Ovary (tissue), 9 donors: ENCODE results near the gene FUT4. TPM values are rescaled to one million over a fixed set of nuclear protein-coding genes. Genes with fewer than 3 reads are reported as not detected.

Experiments
- DNase-seq, 5 donors: peaks; one replicate each; pipeline ENCODE4 v3.0.0-alpha.2; 2019 to 2020
- H3K27ac ChIP-seq, 2 donors: fragments of 200-600 bp; one replicate each; pipeline versions ENCODE4 v1.5.1 to v1.8.0; 2019 to 2022
- H3K27me3 ChIP-seq: fragments of 200-600 bp; one replicate; pipeline ENCODE4 v1.8.0; 2022
- H3K36me3 ChIP-seq: fragments of 200-600 bp; sonication (generic); one replicate; pipeline ENCODE4 v1.5.1; 2019
- H3K4me1 ChIP-seq: one replicate; pipeline ENCODE4 v1.8.1; 2013; ENCODE audit warnings: mild to moderate bottlenecking, moderate library complexity; ENCODE audit not compliant: insufficient read depth
- H3K4me3 ChIP-seq: fragments of 200-600 bp; sonication (generic); one replicate; pipeline ENCODE4 v1.5.1; 2017
- H3K9me3 ChIP-seq, 2 donors: fragments of 200-600 bp in 1 of 2; sonication (generic) in 1 of 2; one replicate each; pipeline versions ENCODE4 v1.5.1 to v1.8.1; 2013 to 2019; ENCODE audit warnings: mild to moderate bottlenecking in 1 of 2, moderate library complexity in 1 of 2
- CTCF ChIP-seq, 3 donors: fragments of 450-650 bp in 2 of 3; fragments of 200-600 bp in 1 of 3; IDR thresholded peaks; one replicate each; pipeline versions ENCODE4 v1.5.1 to v1.8.0; 2016 to 2022; ENCODE audit warnings: antibody characterized with exemption in 3 of 3, mild to moderate bottlenecking in 1 of 3
- EP300 ChIP-seq: sonication (generic); formaldehyde crosslinking; IDR thresholded peaks from one replicate; pipeline ENCODE4 v1.6.1; 2017; ENCODE audit warnings: antibody characterized with exemption
- POLR2A ChIP-seq: fragments of 450-650 bp; IDR thresholded peaks from one replicate; pipeline ENCODE4 v1.6.1; 2017; ENCODE audit warnings: antibody characterized with exemption, mild to moderate bottlenecking, moderate library complexity
- WGBS, 3 donors: extraction: QIAGEN DNeasy Blood & Tissue Kit in 1 of 3; methylation state at CpG; one replicate each; pipeline versions ENCODE4 v1.1.5 to v1.1.7; 2013 to 2017; 5-methylcytosine and 5-hydroxymethylcytosine counted together
- intact Hi-C, 4 donors: fragments of 100-400 bp; cut with DNase I; formaldehyde crosslinking; loops; one replicate each; pipeline versions ENCODE4 v1.11.0 to v1.15.1; 2022 to 2023
- polyA plus RNA-seq, 2 donors: library from polyadenylated mRNA; stranded (reverse); fragments of 200-250 nt in 1 of 2; fragments of 350-450 nt in 1 of 2; fragmentation: Illumina TruSeq in 1 of 2; extraction: RNeasy Lipid Tissue Mini Kit (QIAGEN cat#74804) in 1 of 2; gene quantifications; one replicate each; pipeline ENCODE4 v1.2.3, GENCODE V29; 2013 to 2014
- total RNA-seq, 7 donors: library from RNA; depleted of rRNA in 2 of 7; stranded (reverse); fragments of >200 nt in 2 of 7; fragmentation: NEBNext Ultra II Directional in 3 of 7; extraction: Animal tissue kit (Norgen Biotek cat#: 25700) in 3 of 7; gene quantifications; one replicate each; pipeline versions ENCODE4 v1.1.0 to v1.2.4, GENCODE V29; 2016 to 2023
- donor health status: DM: no; HTN: no; CAD: no; lungs with moderate emphysema.
- donor health status: DM: no; HTN: no; CAD: no.
- donor health status: Bipolar disorder and iron deficiency.
- donor health status: DM: yes; HTN: yes; CAD: no.
- donor health status: DM: no; HTN: no; CAD: no.
- donor health status: DM: yes; HTN: yes; CAD: no.

The FUT4 gene
- total and polyA plus RNA-seq, 9 donors = 2.7 to 7.3 (median 5.7) TPM

- TF ChIP-seq EP300 (no peak), CTCF (IDR thresholded peaks at IDR 0.05) (no peak), POLR2A (no peak)
- no peak overlapping the region for H3K4me3 ChIP-seq
- no peak overlapping the region for H3K27ac ChIP-seq
- no peaks in the 10 kb centered on the region for H3K9me3 ChIP-seq
- no peaks in the 10 kb centered on the region for H3K36me3 ChIP-seq
- WGBS, 3 donors = 84 to 94% (median 90%) methylated on average over 3 of the region's 3 CpGs
- peaks cover 3% of the 10 kb centered on the region for H3K4me1 ChIP-seq
- no peak for DNase-seq
- intact Hi-C loops = no loop called here
- no peaks in the 10 kb centered on the region for H3K27me3 ChIP-seq
Measured at GRCh38 chr11:94532211-94532610, 11.5 kb upstream of the FUT4 start.

GRCh38 chr11:94533206-94533605 is 10.5 kb upstream of the FUT4 start:
- no peak overlapping the region for H3K4me3 ChIP-seq
- no peaks in the 10 kb centered on the region for H3K9me3 ChIP-seq
- TF ChIP-seq POLR2A (no peak), CTCF (IDR thresholded peaks at IDR 0.05) (no peak), EP300 (no peak)
- WGBS, 3 donors = 90 to 97% (median 95%) methylated on average over 1 of the region's 1 CpG
- peaks cover 3% of the 10 kb centered on the region for H3K4me1 ChIP-seq
- H3K36me3 ChIP-seq = no peaks in the 10 kb centered on the region
- DNase-seq = no peak
- H3K27ac ChIP-seq = no peak overlapping the region
- H3K27me3 ChIP-seq = no peaks in the 10 kb centered on the region
- intact Hi-C loops = no loop called here

- H3K27ac ChIP-seq = peak overlapping the region in 1 of 2 donors; percentile 14
- no peaks in the 10 kb centered on the region for H3K9me3 ChIP-seq
- H3K36me3 ChIP-seq = no peaks in the 10 kb centered on the region
- peaks cover 3% of the 10 kb centered on the region for H3K4me1 ChIP-seq
- H3K27me3 ChIP-seq = no peaks in the 10 kb centered on the region
- TF ChIP-seq EP300 (no peak), POLR2A (no peak), CTCF (IDR thresholded peaks at IDR 0.05) (no peak)
- intact Hi-C loops = no loop called here
- H3K4me3 ChIP-seq = no peak overlapping the region
- WGBS, 3 donors = 31 to 47% (median 39%) methylated on average over 6 of the region's 6 CpGs
- DNase-seq = no peak
Measured at GRCh38 chr11:94533696-94534630, 9.8 kb upstream of the FUT4 start.

- DNase-seq = no peak
- peaks cover 3% of the 10 kb centered on the region for H3K4me1 ChIP-seq
Measured at GRCh38 chr11:94536386-94536785, 7.3 kb upstream of the FUT4 start.

More at GRCh38 chr11:94536386-94536785, 7.3 kb upstream of the FUT4 start:
- Histone ChIP-seq H3K4me3 (no peak overlapping the region), H3K9me3 (no peaks in the 10 kb centered on the region), H3K27me3 (no peaks in the 10 kb centered on the region), H3K36me3 (no peaks in the 10 kb centered on the region), H3K27ac (no peak overlapping the region)
- intact Hi-C loops = no loop called here
- TF ChIP-seq CTCF (IDR thresholded peaks at IDR 0.05) = no peak
- TF ChIP-seq EP300 = no peak
- TF ChIP-seq POLR2A = no peak
